ENCODE measurements around the gene ANKRD34A.
A peak's percentile ranks its signal among the peaks of the same experiment; 100 is the strongest.

- TF ChIP-seq CTCF (IDR thresholded peaks at IDR 0.05) (peak in 3 of 4 experiments; percentile 15 to 45 (median 32)), POLR2A (IDR thresholded peaks at IDR 0.05) (peak; percentile 69 to 79)
Observed at GRCh38 chr1:145960468-145961108, 3.8 kb downstream of the ANKRD34A start.

All from uterus (tissue), 2 donors.